RWPE1 (cell line): Measurements from ENCODE around the gene CLRN2.

Experiments used
- CTCF ChIA-PET: fragments of 350-600 bp; sonication (Branson Sonifier 250); formaldehyde crosslinking; extraction: SDS; loops from one replicate; lab custom pipeline; 2021; lab: Yijun Ruan, JAX
- POLR2A ChIA-PET: fragments of 400-600 bp; formaldehyde crosslinking; extraction: SDS; loops from one replicate; lab custom pipeline; 2020; ENCODE audit warnings: antibody characterized with exemption; ENCODE audit not compliant: low non-redundant PET; lab: Yijun Ruan, JAX
- DNase-seq: peaks from one replicate; pipeline ENCODE4 v3.0.0; 2012; ENCODE audit warnings: low spot score
- H3K27ac ChIP-seq: fragments of 450-650 bp; 2 replicates; pipeline ENCODE4 v1.5.1; 2017
- TF ChIP-seq, protein P1 (sequence below): fragments of 450-650 bp; conservative IDR thresholded peaks from 2 replicates; pipeline ENCODE4 v1.5.1; 2017; ENCODE audit warnings: low read depth, mild to moderate bottlenecking

Gene CLRN2

DNA sequence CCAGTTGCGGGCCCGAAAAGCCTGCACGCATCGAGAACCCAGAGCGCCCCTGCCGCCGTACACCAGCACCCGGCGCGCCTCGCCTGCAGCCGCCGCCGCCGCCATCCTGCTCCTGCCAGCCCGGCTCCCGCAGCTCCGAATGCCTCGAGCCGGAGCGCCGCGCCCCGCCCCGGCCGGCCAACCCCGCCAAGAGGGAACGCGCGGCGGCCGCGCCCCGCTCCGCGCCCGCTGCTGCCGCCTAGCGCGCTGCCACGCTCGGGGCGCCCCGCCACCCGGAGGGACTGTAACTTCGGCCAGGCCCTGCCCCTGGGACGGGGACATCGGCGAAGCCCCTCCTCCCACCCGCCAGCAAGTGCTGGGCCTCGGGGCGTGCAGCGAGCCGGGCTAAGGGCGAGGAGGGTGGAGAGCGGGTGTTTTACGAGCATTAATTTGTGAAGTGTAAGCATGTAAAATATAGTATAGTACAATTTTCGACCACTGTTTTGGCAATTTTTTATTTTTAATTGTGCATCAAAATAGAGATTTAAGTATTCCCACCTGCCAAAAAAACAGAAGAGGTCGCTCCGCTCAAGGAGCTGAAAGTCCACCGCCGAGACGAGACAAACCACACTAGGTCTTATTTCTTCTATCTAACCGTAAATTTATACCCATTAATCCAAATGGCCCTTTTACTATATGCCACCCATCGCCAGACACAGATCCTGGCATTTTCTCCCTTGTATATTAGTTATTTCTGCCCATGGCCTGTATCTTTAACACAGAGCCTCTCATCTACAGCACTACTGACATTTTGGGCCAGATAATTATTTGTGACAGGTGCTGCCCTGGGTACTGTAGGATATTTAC lies 2.8 kb upstream of the CLRN2 start, which contains the start of gene QDPR:
QDPR (minus strand) TSS at position 141 of the 846 bp plus-strand sequence; CDS start at position 105, 36 bp downstream.
- CTCF ChIA-PET = interaction anchor here (0.7 kb wide), 1 partner anchor 120 kb away, joined by 3 read pairs; no protein-coding TSS in a partner anchor
- POLR2A ChIA-PET = no interaction called here
- TF ChIP-seq, protein P1, sequence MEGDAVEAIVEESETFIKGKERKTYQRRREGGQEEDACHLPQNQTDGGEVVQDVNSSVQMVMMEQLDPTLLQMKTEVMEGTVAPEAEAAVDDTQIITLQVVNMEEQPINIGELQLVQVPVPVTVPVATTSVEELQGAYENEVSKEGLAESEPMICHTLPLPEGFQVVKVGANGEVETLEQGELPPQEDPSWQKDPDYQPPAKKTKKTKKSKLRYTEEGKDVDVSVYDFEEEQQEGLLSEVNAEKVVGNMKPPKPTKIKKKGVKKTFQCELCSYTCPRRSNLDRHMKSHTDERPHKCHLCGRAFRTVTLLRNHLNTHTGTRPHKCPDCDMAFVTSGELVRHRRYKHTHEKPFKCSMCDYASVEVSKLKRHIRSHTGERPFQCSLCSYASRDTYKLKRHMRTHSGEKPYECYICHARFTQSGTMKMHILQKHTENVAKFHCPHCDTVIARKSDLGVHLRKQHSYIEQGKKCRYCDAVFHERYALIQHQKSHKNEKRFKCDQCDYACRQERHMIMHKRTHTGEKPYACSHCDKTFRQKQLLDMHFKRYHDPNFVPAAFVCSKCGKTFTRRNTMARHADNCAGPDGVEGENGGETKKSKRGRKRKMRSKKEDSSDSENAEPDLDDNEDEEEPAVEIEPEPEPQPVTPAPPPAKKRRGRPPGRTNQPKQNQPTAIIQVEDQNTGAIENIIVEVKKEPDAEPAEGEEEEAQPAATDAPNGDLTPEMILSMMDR = peak; percentile 89
- DNase-seq = peak; percentile 61
- H3K27ac ChIP-seq = peak within 1 kb of the TSS; percentile 78

DNA sequence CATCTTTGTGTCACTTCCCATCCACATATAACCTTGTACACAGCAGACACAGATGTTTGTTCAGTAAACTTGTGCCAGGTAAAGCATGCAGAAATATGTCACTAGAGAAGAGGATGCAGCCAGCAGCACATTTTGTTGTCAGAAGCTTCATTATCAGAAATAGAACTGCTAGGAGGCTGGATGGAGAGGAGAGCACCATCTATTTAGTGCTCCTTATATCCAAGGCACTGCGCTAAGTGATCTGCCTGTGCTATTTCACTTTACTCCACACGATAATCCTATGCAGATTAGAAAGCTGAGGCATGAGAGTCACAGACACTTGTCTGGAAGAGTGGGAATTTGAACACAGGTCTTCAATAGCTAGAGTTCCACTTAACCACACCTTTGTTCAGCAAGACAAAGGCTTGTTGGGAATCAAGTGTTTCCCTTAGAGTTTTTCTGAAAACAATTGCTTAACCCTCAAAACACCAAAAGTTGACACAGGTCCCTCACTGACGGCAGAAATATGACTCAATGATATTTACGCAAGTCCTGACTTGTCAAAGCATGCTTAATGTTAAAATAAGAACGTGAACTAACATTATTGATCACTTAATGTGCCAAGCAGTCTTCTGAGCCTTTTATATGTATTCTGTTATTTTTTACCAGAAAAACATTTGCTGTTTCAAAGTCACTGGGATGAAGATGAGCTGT lies 1.8 kb upstream of the CLRN2 start:
- ChIA-PET CTCF (interaction anchor here (0.7 kb wide), 1 partner anchor 120 kb away, joined by 3 read pairs; no protein-coding TSS in a partner anchor), POLR2A (no interaction called here)
- TF ChIP-seq, protein P1 = no peak
- DNase-seq = peak; percentile 36
- H3K27ac ChIP-seq = no peak overlapping the region

DNA sequence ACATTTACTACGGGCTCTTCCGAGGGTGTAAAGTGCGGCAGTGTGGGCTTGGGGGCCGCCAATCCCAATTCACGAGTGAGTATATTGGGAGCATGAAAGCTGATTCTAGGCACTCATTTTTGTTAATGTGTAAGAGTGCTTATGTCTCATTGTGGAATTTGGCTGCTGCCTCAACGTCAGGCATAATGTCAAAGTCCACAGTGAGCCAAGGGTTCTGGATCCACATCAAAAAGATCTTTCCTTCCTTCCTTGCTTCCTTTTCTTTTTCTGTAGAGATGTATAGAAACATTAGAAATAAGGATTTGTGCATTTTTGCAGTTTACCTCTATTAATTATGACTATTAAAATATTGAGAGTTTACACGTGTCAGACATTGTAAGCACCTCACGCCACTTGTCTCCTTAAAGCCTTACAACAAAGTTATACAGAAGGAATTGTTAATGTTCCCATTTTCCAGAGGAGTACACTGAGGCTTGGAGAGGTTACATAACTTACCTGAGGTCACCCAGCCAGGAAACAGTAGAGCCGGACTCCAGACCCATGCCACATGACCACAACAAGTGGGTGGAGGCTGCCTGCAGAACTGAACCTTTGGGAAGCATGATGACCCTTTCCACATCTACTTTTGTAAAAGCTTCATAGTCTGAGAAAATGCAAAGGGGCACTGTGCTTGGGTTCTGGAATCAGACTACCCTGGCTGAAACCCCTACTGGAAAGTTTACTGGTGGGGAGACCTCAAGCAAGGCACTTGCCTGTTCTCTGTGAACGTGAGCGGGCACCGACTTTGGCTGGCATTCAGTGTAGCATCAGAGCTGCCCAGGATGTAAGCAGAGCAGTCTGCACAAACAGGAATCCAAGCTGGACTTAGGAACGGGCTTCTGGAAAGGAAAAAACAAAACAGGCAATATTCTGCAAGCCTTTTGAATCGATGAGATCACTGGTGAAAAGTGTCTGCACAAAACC lies 761 bp downstream of the CLRN2 start:
- no peak overlapping the region for H3K27ac ChIP-seq
- no peak for DNase-seq
- POLR2A ChIA-PET = no interaction called here
- TF ChIP-seq, protein P1 = no peak
- CTCF ChIA-PET = no interaction called here

DNA sequence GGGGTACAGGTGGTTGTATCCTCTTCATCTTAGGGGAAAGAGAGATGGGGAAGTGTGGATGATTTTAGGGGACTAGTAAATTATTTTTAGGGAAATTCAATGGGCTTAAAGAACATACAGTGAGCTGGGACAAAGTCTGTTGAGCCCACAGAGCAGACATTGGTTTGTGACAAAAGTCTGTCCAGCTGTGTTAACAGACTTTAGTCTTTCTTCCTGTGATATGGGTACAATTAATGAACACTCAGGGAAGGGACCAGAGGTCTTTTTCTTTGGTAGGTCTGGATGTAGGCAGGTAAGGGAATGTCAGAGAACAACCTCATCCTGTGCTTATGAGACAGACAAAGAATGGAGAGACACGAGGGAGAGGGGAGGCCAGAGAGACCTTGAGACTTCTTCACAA lies 2.0 kb downstream of the CLRN2 start:
- POLR2A ChIA-PET = no interaction called here
- CTCF ChIA-PET = no interaction called here
- no peak overlapping the region for H3K27ac ChIP-seq
- TF ChIP-seq, protein P1 = no peak
- no peak for DNase-seq

DNA sequence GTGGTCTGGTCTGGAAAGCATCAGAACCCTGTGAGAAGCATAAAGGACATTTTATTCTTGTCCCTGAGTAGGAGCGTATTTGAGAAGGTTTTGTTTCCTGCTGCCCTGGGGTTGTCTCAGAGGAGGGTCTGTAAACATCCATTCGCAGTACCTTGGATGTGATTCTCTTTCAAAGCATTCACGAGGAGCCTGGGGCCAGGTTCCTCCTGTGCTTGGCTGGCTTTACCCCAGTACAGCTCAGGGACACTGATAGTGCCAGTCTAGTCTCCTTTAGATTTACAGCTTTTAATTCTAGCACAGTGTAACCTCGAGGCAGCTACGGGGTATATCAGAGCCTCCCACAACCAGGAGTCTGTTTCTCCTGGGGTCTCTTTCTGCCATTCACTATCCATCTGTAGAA lies 2.7 kb downstream of the CLRN2 start:
- DNase-seq = no peak
- ChIA-PET CTCF (no interaction called here), POLR2A (no interaction called here)
- no peak overlapping the region for H3K27ac ChIP-seq
- TF ChIP-seq, protein P1 = no peak
